HUES48 (cell line): ENCODE measurements around the gene DBNL.
A peak's percentile ranks its signal among the peaks of the same experiment; 100 is the strongest.
"Not testable (repeated sequence)": the region's sequence is repeated elsewhere in the genome, so short reads cannot be mapped to it uniquely, and the experiment has no call there.

Experiments
- H3K27ac ChIP-seq: one replicate; pipeline ENCODE4 v1.7.0; 2013; ENCODE audit warnings: low read depth, low read length, inconsistent platforms
- H3K27me3 ChIP-seq: 2 replicates; pipeline ENCODE4 v1.6.1; 2013; ENCODE audit warnings: mild to moderate bottlenecking, low read length; ENCODE audit not compliant: control insufficient read depth, insufficient read depth
- H3K36me3 ChIP-seq: 2 replicates; pipeline ENCODE4 v1.6.1; 2013; ENCODE audit warnings: low read length; ENCODE audit not compliant: control insufficient read depth, insufficient read depth
- H3K4me1 ChIP-seq: 2 replicates; pipeline ENCODE4 v1.6.1; 2013; ENCODE audit warnings: mild to moderate bottlenecking, low read length; ENCODE audit not compliant: control insufficient read depth, insufficient read depth
- H3K4me3 ChIP-seq: 2 replicates; pipeline ENCODE4 v1.5.1; 2013; ENCODE audit warnings: mild to moderate bottlenecking, low read depth, low read length
- H3K9ac ChIP-seq: 2 replicates; pipeline ENCODE4 v1.6.1; 2013; ENCODE audit warnings: mild to moderate bottlenecking, low read depth, low read length, moderate library complexity
- H3K9me3 ChIP-seq: 2 replicates; pipeline ENCODE4 v1.6.1; 2013; ENCODE audit warnings: low read length; ENCODE audit not compliant: control insufficient read depth, insufficient read depth

DBNL gene

GRCh38 chr7:44044315-44045225 is at the start of gene DBNL:
Gene DBNL, plus strand, starts transcription at chr7:44044702. Its CDS starts 36 bp downstream, at chr7:44044738.
- Histone ChIP-seq H3K36me3 (peaks cover 11% of the 10 kb centered on the region; the same call in 1 of the 2 replicates), H3K4me3 (peak within 1 kb of the TSS; percentile 78), H3K9me3 (no peaks in the 10 kb centered on the region), H3K27ac (peak within 1 kb of the TSS; percentile 72), H3K4me1 (peaks cover 4% of the 10 kb centered on the region; the same call in 1 of the 2 replicates), H3K27me3 (no peaks in the 10 kb centered on the region; the same call in none of the 2 replicates), H3K9ac (peak within 1 kb of the TSS; percentile 48)

GRCh38 chr7:43997532-43997931 is 47.0 kb upstream of the DBNL start, which contains the start of gene SPDYE1:
Gene SPDYE1, plus strand, starts transcription at chr7:43997897. Its CDS starts 2,053 bp downstream, at chr7:43999950.
- not testable (repeated sequence) for H3K36me3 ChIP-seq, H3K9me3 ChIP-seq, H3K27ac ChIP-seq, H3K4me1 ChIP-seq, H3K27me3 ChIP-seq, H3K9ac ChIP-seq, H3K4me3 ChIP-seq

- not testable (repeated sequence) for H3K27me3 ChIP-seq, H3K4me3 ChIP-seq, H3K27ac ChIP-seq, H3K9me3 ChIP-seq, H3K9ac ChIP-seq, H3K4me1 ChIP-seq, H3K36me3 ChIP-seq
Observed at GRCh38 chr7:44012081-44012480, 32.4 kb upstream of the DBNL start.

- not testable (repeated sequence) for H3K9me3 ChIP-seq, H3K9ac ChIP-seq, H3K27ac ChIP-seq, H3K36me3 ChIP-seq, H3K4me3 ChIP-seq, H3K4me1 ChIP-seq, H3K27me3 ChIP-seq
Observed at GRCh38 chr7:44015090-44015489, 29.4 kb upstream of the DBNL start.

- not testable (repeated sequence) for H3K4me1 ChIP-seq, H3K27me3 ChIP-seq, H3K36me3 ChIP-seq, H3K9me3 ChIP-seq
- peak overlapping the region; percentile 67 for H3K9ac ChIP-seq
- H3K4me3 ChIP-seq = peak overlapping the region; percentile 88
- H3K27ac ChIP-seq = peak overlapping the region; percentile 60
Observed at GRCh38 chr7:44018857-44019807, 25.4 kb upstream of the DBNL start.

GRCh38 chr7:44019825-44020224 is 24.7 kb upstream of the DBNL start:
- not testable (repeated sequence) for H3K27ac ChIP-seq, H3K4me1 ChIP-seq, H3K9ac ChIP-seq

GRCh38 chr7:44022069-44022468 is 22.4 kb upstream of the DBNL start:
- H3K36me3 ChIP-seq, H3K4me3 ChIP-seq, H3K9ac ChIP-seq, H3K27me3 ChIP-seq, H3K9me3 ChIP-seq, H3K4me1 ChIP-seq, H3K27ac ChIP-seq: not testable (repeated sequence)

More at GRCh38 chr7:44019825-44020224, 24.7 kb upstream of the DBNL start:
- not testable (repeated sequence) for H3K9me3 ChIP-seq, H3K4me3 ChIP-seq, H3K36me3 ChIP-seq, H3K27me3 ChIP-seq

- not testable (repeated sequence) for H3K9ac ChIP-seq, H3K36me3 ChIP-seq, H3K9me3 ChIP-seq, H3K27ac ChIP-seq, H3K4me1 ChIP-seq, H3K27me3 ChIP-seq, H3K4me3 ChIP-seq
Observed at GRCh38 chr7:44022796-44023467, 21.6 kb upstream of the DBNL start.

- H3K4me1 ChIP-seq, H3K4me3 ChIP-seq, H3K27ac ChIP-seq, H3K36me3 ChIP-seq, H3K9me3 ChIP-seq, H3K27me3 ChIP-seq, H3K9ac ChIP-seq: not testable (repeated sequence)
Observed at GRCh38 chr7:44029433-44029832, 15.1 kb upstream of the DBNL start.

GRCh38 chr7:44030029-44030428 is 14.5 kb upstream of the DBNL start:
- not testable (repeated sequence) for H3K9me3 ChIP-seq, H3K4me3 ChIP-seq, H3K27me3 ChIP-seq, H3K27ac ChIP-seq, H3K9ac ChIP-seq, H3K4me1 ChIP-seq, H3K36me3 ChIP-seq
